ENCODE measurements around the gene METRNL. TPM values are rescaled to one million over a fixed set of nuclear protein-coding genes. Genes with fewer than 3 reads are reported as not detected.
"Not testable (repeated sequence)": the region's sequence is repeated elsewhere in the genome, so short reads cannot be mapped to it uniquely, and the experiment has no call there.

The METRNL gene
- total and polyA plus RNA-seq, 5 experiments from 2014 or later, result 0.42 to 4.8 (median 4.1) TPM

GRCh38 chr17:83041305-83041704, 38.1 kb upstream of the METRNL start:
- peaks cover 24 to 72% (median 67%) of the 10 kb centered on the region in 3 donors for H3K36me3 Mint-ChIP-seq
- H3K4me1 Mint-ChIP-seq, result peaks cover 0 to 13% (median 4%) of the 10 kb centered on the region in 4 donors
- no peaks in the 10 kb centered on the region for H3K27me3 Mint-ChIP-seq
- DNase-seq (no peak), ATAC-seq (no peak)
- POLR2A ChIA-PET, result interaction anchor here (1.7 kb wide), 1 partner anchor 10 kb away, joined by 6 read pairs; no protein-coding TSS in a partner anchor
- H3K9me3 Mint-ChIP-seq, result peaks cover 2 to 22% (median 17%) of the 10 kb centered on the region in 9 donors
- no peak overlapping the region for H3K27ac Mint-ChIP-seq
- H3K4me3 Mint-ChIP-seq, result no peak overlapping the region

DNA sequence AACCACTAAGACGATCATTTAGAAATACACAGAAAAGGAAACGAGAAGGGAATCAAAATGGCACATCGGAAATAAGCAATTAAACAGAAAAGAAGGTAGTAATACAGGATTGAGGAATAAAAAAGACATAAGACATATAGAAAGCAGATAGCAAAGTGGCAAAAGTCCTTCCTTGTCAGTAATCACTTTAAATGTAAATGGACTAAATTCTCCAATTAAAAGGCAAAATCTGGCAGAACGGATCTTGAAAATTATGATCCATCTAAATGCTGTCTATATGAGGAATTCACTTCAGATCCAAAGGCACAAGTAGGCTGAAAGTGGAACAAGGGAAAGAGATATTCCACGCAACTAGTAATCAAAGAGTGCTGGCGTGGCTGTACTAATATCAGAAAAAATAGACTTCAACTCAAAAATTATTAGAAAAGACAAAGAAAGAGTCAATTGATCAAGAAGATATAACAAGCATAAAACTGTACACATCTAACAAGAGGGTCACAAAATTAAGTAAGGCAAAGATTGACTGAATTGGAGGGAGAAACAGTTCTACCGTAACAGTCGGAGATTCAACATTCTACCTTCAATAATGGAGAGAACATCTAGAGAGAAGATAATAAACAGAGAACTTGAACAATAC, 36.8 kb upstream of the METRNL start:
- DNase-seq, result no peak
- POLR2A ChIA-PET, result interaction anchor here (1.7 kb wide), 1 partner anchor 8 kb away, joined by 6 read pairs; no protein-coding TSS in a partner anchor
- peaks cover 29 to 69% (median 62%) of the 10 kb centered on the region in 3 donors for H3K36me3 Mint-ChIP-seq
- peaks cover under 1 to 19% (median 5%) of the 10 kb centered on the region in 4 donors for H3K4me1 Mint-ChIP-seq
- peaks cover 2 to 30% (median 17%) of the 10 kb centered on the region in 9 donors for H3K9me3 Mint-ChIP-seq
- ATAC-seq, result no peak
- H3K27ac Mint-ChIP-seq, result peak overlapping the region in 2 of 10 donors; percentile 31 to 46
- no peaks in the 10 kb centered on the region for H3K27me3 Mint-ChIP-seq
- no peak overlapping the region for H3K4me3 Mint-ChIP-seq

DNA sequence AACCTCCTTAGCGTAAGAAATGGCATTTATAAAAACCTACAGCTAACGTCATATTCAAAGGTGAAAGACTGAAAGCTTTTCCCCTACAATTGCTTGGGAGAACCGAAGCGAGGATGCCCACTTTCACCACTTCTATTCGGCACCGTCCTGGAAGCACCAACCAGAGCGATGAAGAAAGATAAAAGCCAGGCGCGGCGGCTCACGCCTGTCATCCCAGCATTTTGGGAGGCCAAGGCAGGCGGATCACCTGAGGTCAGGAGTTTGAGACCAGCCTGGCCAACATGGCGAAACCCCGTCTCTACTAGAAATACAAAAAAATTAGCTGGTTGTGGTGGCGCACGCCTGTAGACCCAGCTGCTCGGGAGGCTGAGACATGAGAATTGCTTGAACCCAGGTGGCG, 34.9 kb upstream of the METRNL start:
- POLR2A ChIA-PET, result interaction anchor here (0.7 to 0.9 kb wide), 2 partner anchors 35 to 518 kb away, joined by 3 to 5 read pairs; no protein-coding TSS in a partner anchor
- not testable (repeated sequence) for H3K27me3 Mint-ChIP-seq, H3K4me3 Mint-ChIP-seq

DNA sequence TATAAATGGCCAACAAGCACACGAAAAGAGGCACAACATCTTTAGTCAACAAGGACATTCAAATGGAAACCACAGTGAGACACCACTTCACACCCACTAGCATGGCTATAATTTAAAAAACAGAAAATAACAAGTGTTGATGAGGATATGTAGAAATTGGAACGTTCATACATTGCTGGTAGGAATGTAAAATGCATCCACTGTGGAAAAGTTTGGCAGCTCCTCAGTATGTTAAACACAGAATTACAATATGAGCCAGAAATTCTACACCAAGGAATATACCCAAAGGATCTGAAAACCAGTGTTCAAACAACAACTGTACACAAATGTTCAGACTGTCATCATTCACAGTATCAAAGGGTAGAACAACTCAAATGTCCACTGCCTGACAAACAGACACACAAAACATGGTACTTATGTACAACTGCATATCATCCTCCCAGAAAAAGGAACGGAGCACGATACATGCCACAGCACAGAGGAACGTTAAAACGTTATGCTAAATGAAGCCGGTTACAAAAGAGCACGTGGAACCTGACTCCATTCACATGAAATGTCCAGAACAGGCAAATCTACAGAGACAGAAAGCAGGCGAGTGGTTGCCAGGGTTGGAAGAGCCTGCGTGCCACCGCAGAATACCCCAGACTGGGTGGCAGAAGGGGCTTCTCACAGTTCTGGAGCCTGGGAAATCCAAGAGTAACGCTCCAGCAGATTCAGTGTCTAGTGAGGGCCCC, 32.8 kb upstream of the METRNL start:
- H3K9me3 Mint-ChIP-seq, result peaks cover 2 to 22% (median 7%) of the 10 kb centered on the region in 9 donors
- DNase-seq, result no peak
- H3K4me1 Mint-ChIP-seq, result peaks cover 8 to 47% (median 25%) of the 10 kb centered on the region in 4 donors
- no peaks in the 10 kb centered on the region for H3K27me3 Mint-ChIP-seq
- peak overlapping the region in 4 of 10 donors; percentile 15 to 59 (median 22) for H3K27ac Mint-ChIP-seq
- H3K4me3 Mint-ChIP-seq, result peak overlapping the region in 2 of 10 donors; percentile 0 to 12
- peaks cover 21 to 48% (median 37%) of the 10 kb centered on the region in 3 donors for H3K36me3 Mint-ChIP-seq
- POLR2A ChIA-PET, result no interaction called here
- ATAC-seq, result no peak

More for the DNA sequence above, 34.9 kb upstream of the METRNL start:
- DNase-seq, ATAC-seq: not testable (repeated sequence)
- Mint-ChIP-seq H3K36me3 (peaks cover 29 to 68% (median 56%) of the 10 kb centered on the region in 3 donors), H3K4me1 (peaks cover 5 to 36% (median 16%) of the 10 kb centered on the region in 4 donors), H3K27ac (peak overlapping the region in 4 of 10 donors; percentile 4 to 63 (median 25)), H3K9me3 (peaks cover 2 to 30% (median 17%) of the 10 kb centered on the region in 9 donors)

DNA sequence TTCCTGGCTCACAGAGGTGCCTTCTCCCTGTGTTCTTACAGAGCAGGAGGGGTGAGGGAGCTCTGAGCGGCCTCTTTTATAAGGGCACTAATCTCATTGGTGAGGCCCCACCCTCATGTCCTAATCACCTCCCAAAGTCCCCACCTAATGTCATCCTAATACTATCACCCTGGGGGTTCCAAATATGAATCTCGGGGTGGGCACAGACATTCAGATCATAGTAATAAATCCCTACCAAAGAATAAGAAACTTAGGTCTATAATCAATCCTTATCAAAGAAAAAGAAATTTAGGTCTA, 32.3 kb upstream of the METRNL start:
- DNase-seq (no peak), ATAC-seq (no peak)
- Mint-ChIP-seq H3K36me3 (peaks cover 19 to 43% (median 32%) of the 10 kb centered on the region in 3 donors), H3K9me3 (peaks cover 0 to 17% (median 3%) of the 10 kb centered on the region in 9 donors), H3K4me1 (peaks cover 11 to 50% (median 26%) of the 10 kb centered on the region in 4 donors), H3K27me3 (no peaks in the 10 kb centered on the region), H3K4me3 (no peak overlapping the region), H3K27ac (peak overlapping the region in 2 of 10 donors; percentile 59 to 63)
- POLR2A ChIA-PET, result no interaction called here

DNA sequence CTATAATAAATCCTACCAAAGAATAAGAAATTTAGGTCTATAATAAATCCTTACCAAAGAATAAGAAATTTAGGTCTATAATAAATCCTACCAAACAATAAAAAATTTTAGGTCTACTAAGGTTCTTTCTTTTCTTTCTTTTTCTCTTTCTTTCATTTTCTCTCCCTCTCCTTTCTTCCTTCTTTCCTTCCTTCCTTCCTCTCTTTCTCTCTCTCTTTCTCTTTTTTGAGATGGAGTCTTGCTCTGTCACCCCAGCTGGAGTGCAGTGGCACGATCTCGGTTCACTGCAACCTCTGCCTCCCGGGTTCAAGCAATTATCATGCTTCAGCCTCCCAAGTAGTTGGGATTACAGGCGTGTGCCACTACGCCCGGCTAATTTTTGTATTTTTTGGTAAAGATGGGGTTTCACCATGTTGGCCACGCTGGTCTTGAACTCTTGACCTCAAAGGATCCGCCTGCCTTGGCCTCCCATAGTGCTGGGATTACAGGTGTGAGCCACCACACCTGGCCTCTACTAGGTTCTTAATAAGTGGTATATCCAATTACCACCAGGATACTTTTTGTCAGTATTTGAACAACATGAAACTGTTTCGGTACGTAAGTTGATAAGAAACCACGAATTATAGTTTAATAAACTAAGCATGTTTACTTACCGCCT, 31.5 kb upstream of the METRNL start:
- H3K27me3 Mint-ChIP-seq, H3K9me3 Mint-ChIP-seq, DNase-seq, ATAC-seq: not testable (repeated sequence)
- Mint-ChIP-seq H3K4me1 (peaks cover 11 to 51% (median 26%) of the 10 kb centered on the region in 4 donors), H3K27ac (peak overlapping the region in 8 of 10 donors; percentile 86 to 98 (median 90)), H3K36me3 (peaks cover 11 to 35% (median 24%) of the 10 kb centered on the region in 3 donors), H3K4me3 (peak overlapping the region in 7 of 10 donors; percentile 31 to 89 (median 77))
- POLR2A ChIA-PET, result interaction anchor here (0.6 to 1.7 kb wide), 7 partner anchors 8 to 78 kb away, joined by 3 to 9 read pairs (median 4); no protein-coding TSS in a partner anchor

- Mint-ChIP-seq H3K9me3 (peaks cover 0 to 9% (median 0%) of the 10 kb centered on the region in 9 donors), H3K27ac (peak overlapping the region; percentile 89 to 96 (median 92)), H3K36me3 (peaks cover 5 to 16% (median 5%) of the 10 kb centered on the region in 3 donors), H3K4me1 (peaks cover 12 to 61% (median 36%) of the 10 kb centered on the region in 4 donors), H3K4me3 (peak overlapping the region; percentile 77 to 94 (median 88)), H3K27me3 (no peaks in the 10 kb centered on the region)
- DNase-seq (no peak), ATAC-seq (no peak)
- POLR2A ChIA-PET, result interaction anchor here (0.7 to 1.9 kb wide), 16 partner anchors 9 to 187 kb away, joined by 3 to 12 read pairs (median 4); partner anchors contain the start of gene METRNL
Measured at GRCh38 chr17:83050651-83051395, 28.6 kb upstream of the METRNL start.

DNA sequence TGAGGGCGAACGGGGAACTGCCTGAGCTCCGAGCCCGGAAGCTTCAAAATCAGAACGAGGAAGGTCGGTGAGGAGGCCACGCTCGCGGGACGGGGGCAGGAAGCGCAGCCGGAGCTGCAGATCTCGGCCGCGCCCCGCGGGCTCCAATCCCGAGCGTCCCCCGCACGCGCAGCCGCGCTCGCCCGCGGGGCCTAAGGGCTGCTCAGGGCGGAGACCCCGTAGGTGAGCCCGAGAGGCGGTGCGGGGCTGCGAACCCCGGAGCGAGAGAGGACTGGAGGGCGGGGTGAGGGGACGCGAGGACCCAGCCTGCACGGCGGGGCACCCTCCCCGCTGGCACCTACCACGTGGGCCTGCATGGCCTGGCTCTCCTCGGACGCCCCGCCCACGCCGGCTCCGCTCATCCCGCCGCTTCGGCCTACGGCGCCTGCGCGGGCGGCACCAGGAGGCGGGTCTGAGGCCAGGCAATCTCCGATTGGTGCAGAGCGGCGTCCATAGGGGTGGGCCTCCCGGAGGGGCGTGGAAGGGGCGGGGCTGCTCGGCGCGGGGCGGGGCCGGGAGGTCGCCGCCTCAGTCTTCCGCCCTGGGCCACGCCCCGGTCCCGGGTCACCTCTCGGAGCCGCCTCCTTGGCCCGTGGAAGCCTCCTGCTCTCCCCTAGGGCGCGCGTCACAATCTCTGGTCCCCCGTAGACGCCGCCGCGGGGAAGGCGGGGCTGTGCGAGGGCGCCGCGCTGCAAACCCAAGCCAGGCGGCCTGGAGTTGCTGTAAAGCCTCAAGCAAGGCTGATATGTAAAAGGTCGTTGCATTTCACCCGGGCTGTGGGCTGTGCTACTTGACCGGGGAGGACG, 27.8 kb upstream of the METRNL start:
- peak; percentile 84 to 86 for ATAC-seq
- POLR2A ChIA-PET, result interaction anchor here (0.7 to 2.4 kb wide), 18 partner anchors 10 to 188 kb away, joined by 3 to 12 read pairs (median 4); partner anchors contain the start of gene METRNL
- H3K36me3 Mint-ChIP-seq, result peaks cover 3 to 13% (median 3%) of the 10 kb centered on the region in 3 donors
- H3K4me3 Mint-ChIP-seq, result peak overlapping the region; percentile 70 to 94 (median 88)
- peak overlapping the region; percentile 63 to 96 (median 93) for H3K27ac Mint-ChIP-seq
- DNase-seq, result peak; percentile 97 to 99 (median 98)
- H3K27me3 Mint-ChIP-seq, result no peaks in the 10 kb centered on the region
- peaks cover 10 to 56% (median 36%) of the 10 kb centered on the region in 4 donors for H3K4me1 Mint-ChIP-seq
- peaks cover 0 to 6% (median 0%) of the 10 kb centered on the region in 9 donors for H3K9me3 Mint-ChIP-seq

DNA sequence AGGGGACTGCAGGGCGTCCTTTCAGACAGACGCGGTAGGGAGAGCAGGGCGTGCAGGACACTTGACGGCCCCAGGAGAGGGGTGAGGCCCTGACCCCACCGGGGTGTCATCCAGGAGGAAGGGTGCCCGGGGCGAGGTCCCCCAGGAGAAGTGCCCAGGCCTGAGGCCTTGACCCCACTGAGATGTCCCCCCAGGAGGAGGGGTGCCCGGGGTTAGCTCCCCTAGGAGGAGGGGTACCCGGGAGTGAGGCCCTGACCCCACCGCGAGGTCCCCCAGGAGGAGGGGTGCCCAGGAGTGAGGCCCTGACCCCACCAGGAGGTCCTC, 27.2 kb upstream of the METRNL start:
- POLR2A ChIA-PET, result interaction anchor here (0.9 to 2.4 kb wide), 3 partner anchors 20 to 30 kb away, joined by 3 to 10 read pairs (median 9); partner anchors contain the start of gene METRNL
- Mint-ChIP-seq H3K36me3 (peaks cover 0 to 7% (median 0%) of the 10 kb centered on the region in 3 donors), H3K27me3 (no peaks in the 10 kb centered on the region), H3K27ac (peak overlapping the region; percentile 63 to 96 (median 93)), H3K9me3 (peaks cover 0 to under 1% (median 0%) of the 10 kb centered on the region in 9 donors), H3K4me1 (peaks cover 8 to 54% (median 36%) of the 10 kb centered on the region in 4 donors), H3K4me3 (peak overlapping the region in 9 of 10 donors; percentile 50 to 94 (median 77))
- DNase-seq, result no peak
- ATAC-seq, result no peak

GRCh38 chr17:83053021-83053681, 26.3 kb upstream of the METRNL start:
- Mint-ChIP-seq H3K36me3 (peaks cover 0 to 3% (median 0%) of the 10 kb centered on the region in 3 donors), H3K9me3 (no peaks in the 10 kb centered on the region), H3K4me3 (peak overlapping the region in 4 of 10 donors; percentile 22 to 76 (median 52)), H3K27ac (peak overlapping the region in 9 of 10 donors; percentile 70 to 95 (median 88)), H3K4me1 (peaks cover 8 to 50% (median 32%) of the 10 kb centered on the region in 4 donors), H3K27me3 (no peaks in the 10 kb centered on the region)
- DNase-seq (no peak), ATAC-seq (no peak)
- POLR2A ChIA-PET, result interaction anchor here (0.8 to 2.4 kb wide), 2 partner anchors 19 to 595 kb away, joined by 3 to 9 read pairs; partner anchors contain the start of gene NARF
